HepG2 (cell line): ENCODE data around the gene CSTF1. TPM values are rescaled to one million over a fixed set of nuclear protein-coding genes. Genes with fewer than 3 reads are reported as not detected.

ENCODE experiments used
- ELF3 ChIP-seq: IDR thresholded peaks from 2 replicates; pipeline ENCODE4 v1.6.1; 2016; ENCODE audit warnings: missing genetic modification reagents, missing compliant biosample characterization
- FOXP1 ChIP-seq, 2 experiments: fragments of 450-650 bp in 1 of 2; IDR thresholded peaks; 2 replicates each; pipeline ENCODE4 v1.6.1; 2017 to 2018; ENCODE audit warnings: antibody characterized with exemption in 1 of 2
- POGZ ChIP-seq: sonication (generic); formaldehyde crosslinking; IDR thresholded peaks from 2 replicates; pipeline ENCODE4 v1.4.0; 2020; ENCODE audit warnings: mild to moderate bottlenecking, missing genetic modification reagents
- POLR2AphosphoS2 ChIP-seq: IDR thresholded peaks from 2 replicates; pipeline ENCODE4 v1.6.1; 2011; ENCODE audit warnings: low read depth, low read length, improper control_type of control experiment
- PRPF4 ChIP-seq: fragments of 200-400 bp; formaldehyde crosslinking; IDR thresholded peaks from 2 replicates; pipeline ENCODE4 v1.6.1; 2016; ENCODE audit warnings: low read length, low read depth; ENCODE audit not compliant: poor library complexity, severe bottlenecking
- REL ChIP-seq: sonication (generic); formaldehyde crosslinking; conservative IDR thresholded peaks from 2 replicates; pipeline ENCODE4 v1.8.0; 2022; ENCODE audit warnings: mild to moderate bottlenecking, missing genetic modification reagents, moderate library complexity
- RXRA ChIP-seq: sonication (generic); formaldehyde crosslinking; IDR thresholded peaks from 2 replicates; pipeline ENCODE4 v1.5.1; 2020; ENCODE audit warnings: missing genetic modification reagents
- ZNF672 ChIP-seq: sonication (generic); formaldehyde crosslinking; IDR thresholded peaks from 2 replicates; pipeline ENCODE4 v1.8.1; 2022; ENCODE audit warnings: missing genetic modification reagents
- ZNF780A ChIP-seq: sonication (generic); formaldehyde crosslinking; IDR thresholded peaks from 2 replicates; pipeline ENCODE4 v1.8.0; 2022; ENCODE audit warnings: mild to moderate bottlenecking, missing genetic modification reagents, moderate library complexity
- polyA plus RNA-seq, 8 experiments: library from polyadenylated mRNA; depleted of rRNA in 3 of 8; stranded (reverse) in 7 of 8; unstranded in 1 of 8; fragments of >200 nt; fragmentation: Illumina TruSeq in 4 of 8; extraction: Trizol in 4 of 8; gene quantifications; 2 replicates each; pipeline versions ENCODE4 v1.2.1 to v1.2.3, GENCODE V29; 2011 to 2016; ENCODE audit warnings: low read depth in 4 of 8, missing spikeins in 1 of 8, mixed read lengths in 1 of 8; ENCODE audit not compliant: insufficient read depth in 1 of 8
- total RNA-seq, 5 experiments: library from RNA; depleted of rRNA; stranded (reverse); fragments of >200 nt; fragmentation: Illumina TruSeq; extraction: Trizol; gene quantifications; 2 replicates each; pipeline ENCODE4 v1.2.3, GENCODE V29; 2016; ENCODE audit warnings: low read depth in 1 of 5
- TF ChIP-seq, protein P1 (sequence below): sonication (generic); formaldehyde crosslinking; IDR thresholded peaks from 2 replicates; pipeline ENCODE4 v1.5.0; 2020; ENCODE audit warnings: missing genetic modification reagents, mild to moderate bottlenecking, borderline replicate concordance
- TF ChIP-seq, protein P2 (sequence below): sonication (generic); formaldehyde crosslinking; IDR thresholded peaks from 2 replicates; pipeline ENCODE4 v1.4.0; 2020; ENCODE audit warnings: missing genetic modification reagents
- TF ChIP-seq, protein P3 (sequence below): sonication (generic); formaldehyde crosslinking; IDR thresholded peaks from 2 replicates; pipeline ENCODE4 v1.4.0; 2020; ENCODE audit warnings: missing genetic modification reagents, borderline replicate concordance
- TF ChIP-seq, protein P4 (sequence below): sonication (generic); formaldehyde crosslinking; IDR thresholded peaks from 2 replicates; pipeline ENCODE4 v1.4.0; 2020; ENCODE audit warnings: missing genetic modification reagents, borderline replicate concordance
- TF ChIP-seq, protein P5 (sequence below): sonication (generic); formaldehyde crosslinking; conservative IDR thresholded peaks from 2 replicates; pipeline ENCODE4 v1.5.0; 2020; ENCODE audit warnings: missing genetic modification reagents
- TF ChIP-seq, protein P6 (sequence below): sonication (generic); formaldehyde crosslinking; IDR thresholded peaks from 2 replicates; pipeline ENCODE4 v1.5.1; 2020; ENCODE audit warnings: mild to moderate bottlenecking, missing genetic modification reagents, moderate library complexity

CSTF1 gene
- total and polyA plus RNA-seq, 2 of the 13 experiments (the other 11 are each of a cell fraction or from before 2014, with no cell fraction given): 70.9 to 100 TPM

DNA sequence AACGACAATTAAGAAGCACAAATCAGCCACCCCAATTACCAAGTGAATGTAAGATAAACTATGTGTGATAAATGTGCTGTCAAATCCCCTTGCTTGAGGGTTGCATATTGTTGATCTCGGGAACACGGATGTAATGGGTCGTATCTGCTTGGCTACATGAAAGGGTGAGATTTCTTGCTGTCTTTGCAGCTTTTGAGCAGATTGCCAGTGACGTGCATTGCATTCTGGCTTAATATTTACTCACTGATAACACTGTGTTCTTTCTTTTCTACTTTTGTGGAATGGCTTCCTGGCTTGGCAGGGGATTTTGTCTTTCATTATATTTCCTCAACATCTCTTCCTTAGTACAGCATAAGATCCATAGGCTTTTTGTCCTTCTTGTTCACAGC, 44.1 kb upstream of the CSTF1 start (continued):
- TF ChIP-seq, protein P1, sequence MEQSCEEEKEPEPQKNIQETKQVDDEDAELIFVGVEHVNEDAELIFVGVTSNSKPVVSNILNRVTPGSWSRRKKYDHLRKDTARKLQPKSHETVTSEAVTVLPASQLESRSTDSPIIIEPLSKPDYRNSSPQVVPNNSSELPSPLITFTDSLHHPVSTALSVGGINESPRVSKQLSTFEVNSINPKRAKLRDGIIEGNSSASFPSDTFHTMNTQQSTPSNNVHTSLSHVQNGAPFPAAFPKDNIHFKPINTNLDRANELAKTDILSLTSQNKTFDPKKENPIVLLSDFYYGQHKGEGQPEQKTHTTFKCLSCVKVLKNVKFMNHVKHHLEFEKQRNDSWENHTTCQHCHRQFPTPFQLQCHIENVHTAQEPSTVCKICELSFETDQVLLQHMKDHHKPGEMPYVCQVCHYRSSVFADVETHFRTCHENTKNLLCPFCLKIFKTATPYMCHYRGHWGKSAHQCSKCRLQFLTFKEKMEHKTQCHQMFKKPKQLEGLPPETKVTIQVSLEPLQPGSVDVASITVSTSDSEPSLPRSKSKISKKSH (CRISPR knock-in tag): no peak
- TF ChIP-seq ZNF780A (CRISPR knock-in tag): no peak
- TF ChIP-seq POGZ (CRISPR knock-in tag): no peak
- no peak for TF ChIP-seq REL
- TF ChIP-seq, protein P2, sequence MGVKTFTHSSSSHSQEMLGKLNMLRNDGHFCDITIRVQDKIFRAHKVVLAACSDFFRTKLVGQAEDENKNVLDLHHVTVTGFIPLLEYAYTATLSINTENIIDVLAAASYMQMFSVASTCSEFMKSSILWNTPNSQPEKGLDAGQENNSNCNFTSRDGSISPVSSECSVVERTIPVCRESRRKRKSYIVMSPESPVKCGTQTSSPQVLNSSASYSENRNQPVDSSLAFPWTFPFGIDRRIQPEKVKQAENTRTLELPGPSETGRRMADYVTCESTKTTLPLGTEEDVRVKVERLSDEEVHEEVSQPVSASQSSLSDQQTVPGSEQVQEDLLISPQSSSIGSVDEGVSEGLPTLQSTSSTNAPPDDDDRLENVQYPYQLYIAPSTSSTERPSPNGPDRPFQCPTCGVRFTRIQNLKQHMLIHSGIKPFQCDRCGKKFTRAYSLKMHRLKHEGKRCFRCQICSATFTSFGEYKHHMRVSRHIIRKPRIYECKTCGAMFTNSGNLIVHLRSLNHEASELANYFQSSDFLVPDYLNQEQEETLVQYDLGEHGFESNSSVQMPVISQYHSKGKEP: no peak
- no peak for TF ChIP-seq FOXP1 (IDR thresholded peaks at IDR 0.05)
- no peak for TF ChIP-seq FOXP1 (CRISPR knock-in tag; IDR thresholded peaks at IDR 0.05)
- TF ChIP-seq, protein P3, sequence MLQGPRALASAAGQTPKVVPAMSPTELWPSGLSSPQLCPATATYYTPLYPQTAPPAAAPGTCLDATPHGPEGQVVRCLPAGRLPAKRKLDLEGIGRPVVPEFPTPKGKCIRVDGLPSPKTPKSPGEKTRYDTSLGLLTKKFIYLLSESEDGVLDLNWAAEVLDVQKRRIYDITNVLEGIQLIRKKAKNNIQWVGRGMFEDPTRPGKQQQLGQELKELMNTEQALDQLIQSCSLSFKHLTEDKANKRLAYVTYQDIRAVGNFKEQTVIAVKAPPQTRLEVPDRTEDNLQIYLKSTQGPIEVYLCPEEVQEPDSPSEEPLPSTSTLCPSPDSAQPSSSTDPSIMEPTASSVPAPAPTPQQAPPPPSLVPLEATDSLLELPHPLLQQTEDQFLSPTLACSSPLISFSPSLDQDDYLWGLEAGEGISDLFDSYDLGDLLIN (CRISPR knock-in tag): no peak
- TF ChIP-seq, protein P4, sequence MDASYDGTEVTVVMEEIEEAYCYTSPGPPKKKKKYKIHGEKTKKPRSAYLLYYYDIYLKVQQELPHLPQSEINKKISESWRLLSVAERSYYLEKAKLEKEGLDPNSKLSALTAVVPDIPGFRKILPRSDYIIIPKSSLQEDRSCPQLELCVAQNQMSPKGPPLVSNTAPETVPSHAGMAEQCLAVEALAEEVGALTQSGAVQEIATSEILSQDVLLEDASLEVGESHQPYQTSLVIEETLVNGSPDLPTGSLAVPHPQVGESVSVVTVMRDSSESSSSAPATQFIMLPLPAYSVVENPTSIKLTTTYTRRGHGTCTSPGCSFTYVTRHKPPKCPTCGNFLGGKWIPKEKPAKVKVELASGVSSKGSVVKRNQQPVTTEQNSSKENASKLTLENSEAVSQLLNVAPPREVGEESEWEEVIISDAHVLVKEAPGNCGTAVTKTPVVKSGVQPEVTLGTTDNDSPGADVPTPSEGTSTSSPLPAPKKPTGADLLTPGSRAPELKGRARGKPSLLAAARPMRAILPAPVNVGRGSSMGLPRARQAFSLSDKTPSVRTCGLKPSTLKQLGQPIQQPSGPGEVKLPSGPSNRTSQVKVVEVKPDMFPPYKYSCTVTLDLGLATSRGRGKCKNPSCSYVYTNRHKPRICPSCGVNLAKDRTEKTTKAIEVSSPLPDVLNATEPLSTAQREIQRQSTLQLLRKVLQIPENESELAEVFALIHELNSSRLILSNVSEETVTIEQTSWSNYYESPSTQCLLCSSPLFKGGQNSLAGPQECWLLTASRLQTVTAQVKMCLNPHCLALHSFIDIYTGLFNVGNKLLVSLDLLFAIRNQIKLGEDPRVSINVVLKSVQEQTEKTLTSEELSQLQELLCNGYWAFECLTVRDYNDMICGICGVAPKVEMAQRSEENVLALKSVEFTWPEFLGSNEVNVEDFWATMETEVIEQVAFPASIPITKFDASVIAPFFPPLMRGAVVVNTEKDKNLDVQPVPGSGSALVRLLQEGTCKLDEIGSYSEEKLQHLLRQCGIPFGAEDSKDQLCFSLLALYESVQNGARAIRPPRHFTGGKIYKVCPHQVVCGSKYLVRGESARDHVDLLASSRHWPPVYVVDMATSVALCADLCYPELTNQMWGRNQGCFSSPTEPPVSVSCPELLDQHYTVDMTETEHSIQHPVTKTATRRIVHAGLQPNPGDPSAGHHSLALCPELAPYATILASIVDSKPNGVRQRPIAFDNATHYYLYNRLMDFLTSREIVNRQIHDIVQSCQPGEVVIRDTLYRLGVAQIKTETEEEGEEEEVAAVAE (CRISPR knock-in tag): no peak
- TF ChIP-seq, protein P5, sequence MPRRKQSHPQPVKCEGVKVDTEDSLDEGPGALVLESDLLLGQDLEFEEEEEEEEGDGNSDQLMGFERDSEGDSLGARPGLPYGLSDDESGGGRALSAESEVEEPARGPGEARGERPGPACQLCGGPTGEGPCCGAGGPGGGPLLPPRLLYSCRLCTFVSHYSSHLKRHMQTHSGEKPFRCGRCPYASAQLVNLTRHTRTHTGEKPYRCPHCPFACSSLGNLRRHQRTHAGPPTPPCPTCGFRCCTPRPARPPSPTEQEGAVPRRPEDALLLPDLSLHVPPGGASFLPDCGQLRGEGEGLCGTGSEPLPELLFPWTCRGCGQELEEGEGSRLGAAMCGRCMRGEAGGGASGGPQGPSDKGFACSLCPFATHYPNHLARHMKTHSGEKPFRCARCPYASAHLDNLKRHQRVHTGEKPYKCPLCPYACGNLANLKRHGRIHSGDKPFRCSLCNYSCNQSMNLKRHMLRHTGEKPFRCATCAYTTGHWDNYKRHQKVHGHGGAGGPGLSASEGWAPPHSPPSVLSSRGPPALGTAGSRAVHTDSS: no peak
- no peak for TF ChIP-seq PRPF4
- TF ChIP-seq, protein P6, sequence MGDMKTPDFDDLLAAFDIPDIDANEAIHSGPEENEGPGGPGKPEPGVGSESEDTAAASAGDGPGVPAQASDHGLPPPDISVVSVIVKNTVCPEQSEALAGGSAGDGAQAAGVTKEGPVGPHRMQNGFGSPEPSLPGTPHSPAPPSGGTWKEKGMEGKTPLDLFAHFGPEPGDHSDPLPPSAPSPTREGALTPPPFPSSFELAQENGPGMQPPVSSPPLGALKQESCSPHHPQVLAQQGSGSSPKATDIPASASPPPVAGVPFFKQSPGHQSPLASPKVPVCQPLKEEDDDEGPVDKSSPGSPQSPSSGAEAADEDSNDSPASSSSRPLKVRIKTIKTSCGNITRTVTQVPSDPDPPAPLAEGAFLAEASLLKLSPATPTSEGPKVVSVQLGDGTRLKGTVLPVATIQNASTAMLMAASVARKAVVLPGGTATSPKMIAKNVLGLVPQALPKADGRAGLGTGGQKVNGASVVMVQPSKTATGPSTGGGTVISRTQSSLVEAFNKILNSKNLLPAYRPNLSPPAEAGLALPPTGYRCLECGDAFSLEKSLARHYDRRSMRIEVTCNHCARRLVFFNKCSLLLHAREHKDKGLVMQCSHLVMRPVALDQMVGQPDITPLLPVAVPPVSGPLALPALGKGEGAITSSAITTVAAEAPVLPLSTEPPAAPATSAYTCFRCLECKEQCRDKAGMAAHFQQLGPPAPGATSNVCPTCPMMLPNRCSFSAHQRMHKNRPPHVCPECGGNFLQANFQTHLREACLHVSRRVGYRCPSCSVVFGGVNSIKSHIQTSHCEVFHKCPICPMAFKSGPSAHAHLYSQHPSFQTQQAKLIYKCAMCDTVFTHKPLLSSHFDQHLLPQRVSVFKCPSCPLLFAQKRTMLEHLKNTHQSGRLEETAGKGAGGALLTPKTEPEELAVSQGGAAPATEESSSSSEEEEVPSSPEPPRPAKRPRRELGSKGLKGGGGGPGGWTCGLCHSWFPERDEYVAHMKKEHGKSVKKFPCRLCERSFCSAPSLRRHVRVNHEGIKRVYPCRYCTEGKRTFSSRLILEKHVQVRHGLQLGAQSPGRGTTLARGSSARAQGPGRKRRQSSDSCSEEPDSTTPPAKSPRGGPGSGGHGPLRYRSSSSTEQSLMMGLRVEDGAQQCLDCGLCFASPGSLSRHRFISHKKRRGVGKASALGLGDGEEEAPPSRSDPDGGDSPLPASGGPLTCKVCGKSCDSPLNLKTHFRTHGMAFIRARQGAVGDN: no peak
- TF ChIP-seq ZNF672 (CRISPR knock-in tag): no peak
- no peak for TF ChIP-seq POLR2AphosphoS2
- TF ChIP-seq ELF3: peak; percentile 84
- TF ChIP-seq RXRA (CRISPR knock-in tag): no peak
